Measurements from ENCODE around the gene TRIM54. TPM values are rescaled to one million over a fixed set of nuclear protein-coding genes. Genes with fewer than 3 reads are reported as not detected.
"Not testable (repeated sequence)": the region's sequence is repeated elsewhere in the genome, so short reads cannot be mapped to it uniquely, and the experiment has no call there.

Gene TRIM54
- polyA plus RNA-seq, 1 donor: 128 TPM

DNA sequence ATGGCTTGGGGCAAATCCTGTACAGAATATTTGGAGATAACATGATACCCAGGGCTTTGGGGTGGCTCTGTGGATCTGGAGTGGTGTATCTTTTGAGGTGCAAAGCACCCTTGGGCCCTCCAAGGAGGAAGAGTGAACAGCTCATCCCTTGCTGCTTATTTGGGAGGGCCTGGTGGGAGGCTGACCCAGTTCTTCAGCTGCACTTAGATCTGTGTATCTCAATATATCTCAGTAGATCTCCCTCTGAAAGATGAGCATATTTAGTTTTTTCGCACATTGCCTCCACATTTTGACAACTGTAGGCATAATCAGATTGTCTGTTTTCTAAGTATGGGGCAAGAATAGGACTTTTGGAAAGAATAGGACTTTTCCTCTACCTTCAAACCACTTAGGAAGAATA lies 2.8 kb downstream of the TRIM54 start:
- DNase-seq: no peak

DNA sequence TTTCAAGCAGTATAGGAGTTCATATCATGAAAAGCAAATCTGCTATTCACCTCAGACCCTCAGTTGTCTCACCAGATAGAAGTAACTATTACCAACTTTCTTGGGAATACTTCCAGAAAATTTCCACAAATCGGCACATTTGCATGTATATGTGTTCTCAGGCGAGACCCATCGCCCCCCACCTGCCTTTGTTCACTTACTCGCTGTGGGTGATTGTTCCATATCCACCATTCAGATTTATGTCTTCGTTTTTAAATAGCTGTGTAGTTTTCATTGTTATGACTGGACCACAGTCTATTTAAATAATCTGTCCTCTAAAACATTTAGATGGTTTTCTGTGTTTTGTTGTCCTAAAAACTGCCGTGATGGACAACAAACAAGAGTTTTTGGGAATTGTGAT lies 3.3 kb downstream of the TRIM54 start:
- DNase-seq: no peak

DNA sequence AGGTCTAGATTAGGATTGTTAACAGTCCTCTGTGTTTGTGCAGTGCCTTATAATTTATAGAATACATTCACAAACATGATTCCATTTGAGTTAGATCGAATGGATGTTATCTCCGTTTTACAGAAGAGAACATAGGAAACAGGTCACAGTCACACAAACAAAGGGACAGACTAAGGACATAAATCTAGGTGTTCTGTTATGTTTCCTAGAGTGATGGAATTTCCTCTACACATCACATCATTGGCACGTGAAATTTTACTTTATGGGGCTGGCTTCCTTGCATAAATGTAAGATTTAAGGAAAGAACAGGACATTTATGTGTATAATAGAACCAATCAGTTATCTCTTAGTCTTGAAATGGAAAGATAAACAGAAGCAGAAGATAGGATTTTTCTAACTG lies 6.4 kb downstream of the TRIM54 start:
- DNase-seq: no peak

DNA sequence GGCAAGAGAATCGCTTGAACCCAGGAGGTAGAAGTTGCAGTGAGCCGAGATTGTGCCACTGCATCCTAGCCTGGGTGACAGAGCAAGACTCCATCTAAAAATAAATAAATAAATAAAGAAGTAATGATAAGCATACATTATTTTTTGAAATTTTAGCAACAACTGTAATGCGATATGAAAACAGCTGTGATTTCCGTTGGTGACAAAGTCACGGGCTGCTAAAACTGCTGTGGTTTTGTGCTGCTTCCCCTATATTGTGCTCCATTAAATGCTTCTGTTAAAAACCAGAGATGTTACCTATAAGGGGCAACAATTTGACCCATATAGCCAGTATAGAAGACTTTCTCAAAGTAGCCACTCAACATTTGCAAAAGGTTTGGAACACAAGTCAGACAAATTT lies 8.3 kb downstream of the TRIM54 start:
- DNase-seq: no peak

DNA sequence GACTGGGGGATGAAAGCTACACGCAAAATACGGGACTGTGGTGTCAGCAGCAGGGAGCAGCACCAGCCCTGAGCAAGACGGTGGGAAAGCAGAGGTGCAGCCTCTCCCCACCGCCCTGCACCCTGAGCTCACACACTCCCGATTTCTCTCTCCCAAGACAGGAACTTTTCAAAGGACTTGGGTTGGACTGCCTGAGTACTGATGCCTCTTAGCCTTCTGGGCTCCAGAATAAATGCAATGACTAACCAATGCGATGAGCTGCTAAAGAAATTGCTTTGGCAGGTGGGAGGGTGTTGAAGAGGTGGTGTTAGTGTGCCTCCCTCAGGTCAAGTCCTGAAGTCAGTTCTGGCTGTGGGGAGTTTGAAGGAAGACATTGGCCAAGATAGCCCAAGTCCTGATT lies 9.6 kb downstream of the TRIM54 start:
- no peak for DNase-seq

DNA sequence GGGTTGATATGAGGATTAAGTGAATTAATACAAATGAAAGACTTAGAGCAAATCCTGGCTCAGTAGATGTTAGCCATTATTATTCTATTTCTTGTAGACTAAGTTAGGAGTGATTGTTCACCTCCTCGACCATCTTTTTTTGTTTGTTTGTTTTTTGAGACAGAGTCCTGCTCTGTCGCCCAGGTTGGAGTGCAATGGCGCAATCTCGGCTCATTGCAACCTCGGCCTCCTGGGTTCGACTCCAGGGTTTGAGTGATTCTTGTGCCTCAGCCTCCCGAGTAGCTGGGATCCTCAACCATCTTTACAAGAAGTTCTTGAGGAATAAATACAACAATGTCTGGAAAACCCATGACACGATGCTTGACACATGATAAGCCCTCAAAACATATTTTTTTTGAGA lies 12.7 kb downstream of the TRIM54 start:
- no peak for DNase-seq

DNA sequence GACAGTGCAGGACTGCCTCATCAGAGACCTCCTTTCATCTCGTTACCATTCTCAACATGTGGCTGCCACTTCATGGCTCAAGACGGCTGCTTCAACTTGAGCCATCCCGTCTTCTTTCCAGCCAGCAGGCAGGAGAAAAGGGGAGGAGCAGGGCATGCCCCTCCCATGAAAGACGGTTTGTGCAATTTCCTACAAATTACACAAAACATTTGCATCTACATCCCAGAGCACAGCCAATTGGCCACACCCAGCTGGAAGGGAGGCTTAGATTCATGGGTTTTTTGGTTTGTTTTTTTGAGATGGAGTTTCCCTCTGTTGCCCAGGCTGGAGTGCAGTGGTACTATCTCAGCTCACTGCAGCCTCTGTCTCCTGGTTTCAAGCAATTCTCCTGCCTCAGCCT lies 14.3 kb downstream of the TRIM54 start:
- DNase-seq: no peak

DNA sequence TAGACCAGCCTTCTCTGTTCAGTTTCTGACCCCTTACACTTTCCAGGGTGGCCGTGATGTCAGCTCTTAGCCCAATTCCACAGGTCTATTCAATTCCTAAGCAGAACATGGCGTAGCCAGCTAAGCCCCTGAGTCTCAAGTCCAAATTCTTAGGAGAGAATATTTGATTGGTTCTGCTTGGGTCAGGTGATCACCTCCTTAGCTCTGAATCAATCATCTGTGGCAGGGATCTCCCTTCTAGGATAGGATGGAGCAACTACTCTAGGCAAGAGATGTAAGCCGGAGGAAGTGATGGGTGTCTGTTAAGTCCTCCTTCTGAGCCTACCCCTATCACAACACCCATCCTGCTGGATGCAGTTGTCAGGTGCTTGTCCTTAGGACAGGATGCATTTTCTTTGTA lies 15.0 kb downstream of the TRIM54 start:
- DNase-seq: no peak

DNA sequence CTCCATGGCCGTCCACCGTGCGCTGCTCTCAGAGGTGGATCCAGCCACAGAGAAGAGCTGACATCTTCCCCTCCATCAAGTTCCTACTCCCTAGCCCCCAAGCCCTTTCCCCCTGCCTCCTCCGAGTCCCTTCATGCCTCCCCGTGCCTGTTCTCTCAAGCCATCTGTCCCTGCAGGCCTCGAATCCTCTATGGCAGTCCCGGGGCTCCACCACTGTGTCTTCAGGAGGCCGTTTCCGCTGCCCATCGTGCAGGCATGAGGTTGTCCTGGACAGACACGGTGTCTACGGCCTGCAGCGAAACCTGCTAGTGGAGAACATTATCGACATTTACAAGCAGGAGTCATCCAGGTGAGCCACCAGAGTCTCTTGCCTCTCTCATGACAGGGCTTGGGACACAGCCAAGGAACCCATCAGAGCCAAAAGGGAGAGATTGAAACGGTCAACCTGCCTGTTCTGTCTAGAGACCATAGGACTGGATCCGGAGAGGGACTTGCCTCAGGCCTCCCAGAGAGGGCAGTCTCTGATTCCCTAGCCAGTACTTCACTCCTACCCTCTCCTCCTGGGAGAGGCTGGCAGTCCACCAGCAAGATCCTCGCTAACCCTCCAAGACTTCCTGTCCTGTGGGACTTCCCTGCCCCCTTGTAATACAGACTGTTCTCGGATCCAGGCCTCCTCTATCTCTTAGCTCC lies 16.3 kb downstream of the TRIM54 start:
- DNase-seq: no peak

DNA sequence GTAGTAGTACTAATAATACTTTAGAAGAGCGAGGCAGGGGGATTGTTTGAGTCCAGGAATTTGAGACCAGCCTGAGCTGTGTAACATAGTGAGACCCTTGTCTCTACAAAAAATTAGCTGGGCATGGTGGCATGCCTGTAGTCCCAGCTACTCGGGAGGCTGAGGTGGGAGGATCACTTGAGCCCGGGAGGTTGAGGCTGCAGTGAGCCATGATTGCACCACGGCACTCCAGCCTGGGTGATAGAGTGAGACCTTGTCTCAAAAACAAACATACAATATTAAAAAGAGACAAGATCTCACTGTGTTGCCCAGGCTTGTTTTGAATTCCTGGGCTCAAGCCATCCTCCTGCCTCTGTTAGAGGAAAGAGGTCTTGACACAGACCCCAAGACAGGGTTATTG lies 18.4 kb downstream of the TRIM54 start:
- DNase-seq: not testable (repeated sequence)

DNA sequence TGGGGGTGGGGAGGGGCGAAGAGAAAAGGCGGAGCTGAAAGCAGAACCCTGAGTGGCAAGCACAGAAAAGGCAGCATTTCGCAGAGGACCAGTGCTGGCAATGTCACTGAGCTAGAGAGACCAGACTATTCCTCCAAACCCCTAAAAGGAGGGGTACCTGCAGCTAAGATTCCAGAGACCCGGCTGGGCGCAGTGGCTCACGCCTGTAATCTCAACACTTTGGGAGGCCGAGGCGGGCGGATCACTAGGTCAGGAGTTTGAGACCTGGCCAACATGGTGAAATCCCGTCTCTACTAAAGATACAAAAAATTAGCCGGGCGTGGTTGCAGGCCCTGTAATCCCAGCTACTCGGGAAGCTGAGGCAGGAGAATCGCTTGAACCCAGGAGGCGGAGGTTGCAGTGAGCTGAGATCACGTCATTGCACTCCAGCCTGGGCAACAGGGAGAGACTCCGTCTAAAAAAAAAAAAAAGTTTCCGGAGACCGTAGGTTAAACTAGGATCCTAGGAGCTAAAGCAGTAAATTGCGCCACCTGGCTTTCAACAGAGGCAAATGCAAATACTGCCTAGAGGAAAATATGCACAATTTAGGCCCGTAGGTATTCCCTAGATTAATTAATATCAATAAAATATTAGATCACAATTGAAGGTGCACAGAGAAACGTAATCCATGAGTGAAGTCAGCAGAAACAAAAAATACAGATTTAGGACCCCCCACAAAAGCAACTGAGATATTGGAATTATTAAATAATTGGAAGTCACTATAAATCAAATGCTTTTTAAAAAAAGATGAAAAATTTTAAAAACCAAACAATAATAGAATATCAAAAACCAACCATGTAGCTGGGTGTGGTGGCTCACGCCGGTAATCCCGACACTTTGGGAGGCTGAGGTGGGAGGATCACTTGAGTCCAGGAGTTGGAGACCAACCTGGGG lies 21.1 kb downstream of the TRIM54 start:
- no peak for DNase-seq

DNA sequence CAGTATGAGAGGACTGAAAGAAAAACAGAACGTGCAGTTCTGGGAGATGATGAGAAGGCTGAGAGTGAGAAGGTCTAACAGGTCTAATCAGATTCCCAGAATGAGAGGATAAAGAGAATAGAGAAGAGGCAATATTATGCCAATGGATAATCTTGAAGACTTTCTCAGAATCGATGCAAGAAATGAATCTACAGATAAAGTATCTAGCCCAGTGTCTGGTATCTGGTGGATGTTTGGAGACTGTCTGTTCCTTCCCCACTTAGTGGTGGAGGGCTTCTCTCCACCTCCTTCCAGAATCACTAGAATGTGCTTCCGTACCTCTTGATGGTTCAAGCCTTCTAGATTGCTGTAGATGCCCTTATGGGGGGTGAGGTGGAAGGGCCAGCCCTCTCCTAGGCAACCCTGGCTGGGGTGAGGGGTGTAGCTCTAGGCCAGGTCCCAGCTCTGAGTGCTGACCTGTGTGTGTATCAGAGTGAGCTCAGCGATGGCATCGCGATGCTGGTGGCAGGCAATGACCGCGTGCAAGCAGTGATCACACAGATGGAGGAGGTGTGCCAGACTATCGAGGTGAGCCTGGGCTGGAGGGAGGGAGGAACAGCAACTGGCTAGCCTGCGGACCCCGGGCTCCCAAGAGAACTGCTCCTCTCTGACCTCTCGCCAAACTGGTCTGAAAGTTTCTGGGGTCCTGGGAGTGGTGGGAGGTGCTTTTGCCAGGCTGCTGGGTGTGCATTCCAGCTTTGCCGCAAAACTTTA lies 22.4 kb downstream of the TRIM54 start:
- DNase-seq: no peak

DNA sequence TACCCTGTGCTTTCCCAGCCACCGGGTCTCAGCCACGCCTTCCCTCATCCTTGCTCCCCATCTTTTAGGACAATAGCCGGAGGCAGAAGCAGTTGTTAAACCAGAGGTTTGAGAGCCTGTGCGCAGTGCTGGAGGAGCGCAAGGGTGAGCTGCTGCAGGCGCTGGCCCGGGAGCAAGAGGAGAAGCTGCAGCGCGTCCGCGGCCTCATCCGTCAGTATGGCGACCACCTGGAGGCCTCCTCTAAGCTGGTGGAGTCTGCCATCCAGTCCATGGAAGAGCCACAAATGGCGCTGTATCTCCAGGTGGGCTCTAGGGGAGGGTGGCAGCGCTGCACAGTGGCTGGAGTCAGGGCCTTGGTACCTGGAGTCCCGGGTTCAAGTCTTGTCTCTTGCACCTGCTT lies 23.3 kb downstream of the TRIM54 start:
- DNase-seq: no peak

DNA sequence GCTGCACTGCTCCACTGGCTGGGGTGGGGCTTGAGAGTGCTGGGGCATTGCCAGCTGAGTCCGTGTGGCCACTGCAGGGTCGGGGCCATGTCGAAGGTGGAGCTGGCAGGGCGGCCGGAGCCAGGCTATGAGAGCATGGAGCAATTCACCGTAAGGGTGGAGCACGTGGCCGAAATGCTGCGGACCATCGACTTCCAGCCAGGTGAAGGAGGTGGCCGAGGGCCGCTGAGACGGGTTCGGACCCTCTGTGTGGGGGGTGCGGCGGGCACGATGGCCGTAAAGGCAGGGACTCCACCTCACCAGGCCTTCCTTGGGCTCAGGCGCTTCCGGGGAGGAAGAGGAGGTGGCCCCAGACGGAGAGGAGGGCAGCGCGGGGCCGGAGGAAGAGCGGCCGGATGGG lies 23.9 kb downstream of the TRIM54 start:
- DNase-seq: no peak

DNA sequence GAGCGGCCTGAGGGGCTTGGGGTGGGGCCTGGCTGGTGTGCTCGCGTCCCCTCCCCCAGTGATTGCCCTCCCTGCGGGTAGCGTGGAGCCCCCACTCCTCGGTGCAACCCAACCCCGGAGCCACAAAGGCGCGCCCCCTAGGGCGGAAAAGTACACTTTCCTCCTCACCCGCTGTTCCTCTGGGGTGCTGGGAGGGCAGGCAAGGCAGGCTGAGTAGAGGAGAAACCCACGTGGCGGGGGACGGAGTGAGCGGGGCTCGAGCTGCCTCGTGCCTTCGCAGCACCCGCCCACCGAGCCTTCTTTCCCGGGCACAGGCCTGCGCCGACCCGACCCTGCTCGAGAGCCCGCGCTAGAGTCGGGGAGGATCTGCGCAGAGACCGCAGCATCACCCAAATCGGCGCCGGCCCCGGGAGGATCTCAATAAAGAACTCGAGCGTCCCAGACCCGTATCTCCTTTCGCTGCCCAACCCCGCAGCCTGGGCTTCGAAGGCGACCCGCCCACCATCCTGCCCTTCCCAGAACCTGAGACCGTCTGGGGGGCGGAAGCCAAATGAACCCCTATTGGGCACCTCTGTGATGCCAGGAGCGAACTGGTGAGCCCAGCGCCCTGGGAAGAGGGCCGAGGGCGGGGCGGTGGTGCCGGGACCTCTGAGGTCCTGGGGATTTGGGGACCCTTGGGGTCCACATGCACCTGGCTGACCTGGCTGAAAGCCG lies 24.5 kb downstream of the TRIM54 start:
- no peak for DNase-seq

DNA sequence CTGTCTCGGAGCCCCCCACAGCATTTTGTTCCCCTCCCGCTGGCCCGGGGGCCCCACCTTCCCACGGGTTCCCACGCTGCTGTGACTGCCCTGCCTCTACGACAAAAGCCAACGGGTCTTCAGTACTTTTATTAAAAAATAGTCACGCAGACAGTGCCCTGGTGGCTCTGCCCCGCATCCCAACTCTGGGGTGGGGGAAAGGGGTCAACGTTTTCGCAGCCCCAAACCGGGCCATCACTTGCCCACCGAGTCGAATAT lies 25.0 kb downstream of the TRIM54 start:
- no peak for DNase-seq

DNA sequence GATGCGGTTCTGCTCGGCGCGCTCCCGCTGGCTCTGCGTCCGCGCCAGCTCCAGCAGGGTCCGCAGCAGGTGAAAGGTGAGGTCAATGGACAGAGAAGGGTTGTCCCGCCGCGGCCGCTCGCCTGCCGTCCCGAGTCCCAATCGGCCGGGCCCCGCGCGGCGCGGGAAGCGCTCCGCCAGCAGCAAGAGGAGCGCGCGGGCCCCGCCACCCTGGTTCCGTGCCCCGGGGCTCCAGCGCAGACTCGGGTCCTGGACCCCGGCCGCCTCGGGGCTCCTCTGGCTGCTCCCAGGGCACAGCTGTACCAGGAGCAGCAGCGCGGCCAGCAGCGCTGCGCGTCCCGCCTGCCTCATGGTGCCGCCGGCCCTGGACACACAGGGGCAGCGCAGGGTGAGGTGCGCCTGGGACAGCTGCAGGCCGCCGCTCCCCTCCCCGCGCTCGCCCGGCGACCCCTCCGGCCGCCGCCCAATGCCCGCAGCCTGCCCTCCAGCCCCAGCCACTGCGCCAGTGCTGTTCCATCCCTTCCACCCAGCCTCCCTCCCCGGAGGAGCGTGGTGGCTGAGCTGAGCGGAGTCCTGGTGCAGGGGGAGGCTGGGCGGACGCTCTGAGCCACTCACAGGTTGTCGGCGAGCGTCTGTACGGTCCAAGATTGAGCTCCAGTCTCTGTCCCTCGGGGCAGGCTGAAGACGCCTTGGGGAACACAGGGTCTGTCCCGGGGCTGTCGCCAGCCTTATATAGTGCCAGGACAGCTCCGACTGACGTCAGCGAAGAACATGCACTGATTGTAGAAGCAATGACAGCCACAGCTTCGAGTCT lies 25.5 kb downstream of the TRIM54 start:
- DNase-seq: no peak

DNA sequence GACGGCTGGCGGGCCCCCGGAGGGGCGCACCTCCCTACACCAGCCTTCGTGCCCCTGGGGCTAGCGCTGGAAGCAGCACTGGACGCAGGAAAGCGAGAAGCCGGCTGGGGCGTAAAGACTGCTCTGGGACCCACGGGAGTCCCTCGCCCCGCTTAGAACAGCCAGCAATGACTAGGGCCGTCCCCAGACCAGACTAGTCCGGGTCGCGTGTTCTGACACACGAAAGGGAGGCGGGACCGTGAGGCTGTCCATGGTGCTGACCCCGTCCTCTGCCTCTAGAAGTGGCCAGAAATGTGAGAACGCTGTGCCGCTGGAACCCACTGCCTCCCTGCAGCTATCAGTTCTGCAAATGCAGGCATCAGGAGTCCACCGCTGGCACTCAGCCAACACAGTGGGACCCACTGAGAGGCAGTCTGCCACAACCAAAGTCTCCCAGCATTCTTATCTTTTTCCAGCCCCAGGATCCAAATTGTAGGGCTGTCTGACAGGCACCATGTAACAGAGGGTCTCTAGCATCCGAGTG lies 26.2 kb downstream of the TRIM54 start, which contains the start of gene UCN:
Gene UCN, minus strand, starts transcription at position 87 of the 523 bp plus-strand sequence. CDS start 550 bp downstream, outside the sequence.
- DNase-seq: peak; percentile 51

DNA sequence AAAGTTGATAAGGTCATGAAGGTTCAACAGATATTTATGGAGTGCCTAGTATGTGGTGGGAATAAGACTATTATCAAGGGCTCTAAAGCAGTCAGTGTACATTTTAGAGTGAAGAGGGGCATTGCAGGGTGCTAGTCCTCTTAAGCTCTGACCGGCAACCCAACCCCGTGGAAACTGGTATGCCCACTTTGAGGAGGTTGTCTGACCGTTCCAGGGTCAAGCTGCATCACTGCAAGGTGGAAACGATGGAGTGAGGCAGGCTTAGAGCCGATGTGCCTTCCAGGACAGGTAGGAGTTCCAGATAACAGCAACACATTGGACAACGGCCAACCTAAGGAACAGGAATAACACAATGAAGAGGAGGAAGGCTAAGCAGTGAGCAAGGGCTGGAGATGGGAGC lies 27.4 kb downstream of the TRIM54 start:
- DNase-seq: no peak

DNA sequence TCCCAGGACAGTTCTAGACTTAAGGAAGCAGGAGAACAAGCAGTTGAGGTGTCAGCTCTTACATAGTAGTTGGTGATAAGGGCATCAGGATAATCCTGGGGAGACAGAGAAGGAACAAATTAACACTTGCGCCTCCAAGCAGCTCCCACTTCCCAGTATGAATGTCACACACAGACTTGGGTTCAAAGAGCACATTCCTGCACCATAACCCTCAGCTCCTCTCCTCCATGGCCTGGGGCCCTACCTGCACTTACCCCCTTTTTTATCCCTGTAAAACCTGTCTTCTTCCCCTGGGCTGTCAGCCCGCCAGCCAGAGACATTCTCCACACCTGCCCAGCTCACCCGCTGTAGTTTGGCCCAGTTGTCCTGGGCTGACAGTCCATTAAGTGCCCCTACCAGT lies 29.9 kb downstream of the TRIM54 start:
- DNase-seq: no peak

DNA sequence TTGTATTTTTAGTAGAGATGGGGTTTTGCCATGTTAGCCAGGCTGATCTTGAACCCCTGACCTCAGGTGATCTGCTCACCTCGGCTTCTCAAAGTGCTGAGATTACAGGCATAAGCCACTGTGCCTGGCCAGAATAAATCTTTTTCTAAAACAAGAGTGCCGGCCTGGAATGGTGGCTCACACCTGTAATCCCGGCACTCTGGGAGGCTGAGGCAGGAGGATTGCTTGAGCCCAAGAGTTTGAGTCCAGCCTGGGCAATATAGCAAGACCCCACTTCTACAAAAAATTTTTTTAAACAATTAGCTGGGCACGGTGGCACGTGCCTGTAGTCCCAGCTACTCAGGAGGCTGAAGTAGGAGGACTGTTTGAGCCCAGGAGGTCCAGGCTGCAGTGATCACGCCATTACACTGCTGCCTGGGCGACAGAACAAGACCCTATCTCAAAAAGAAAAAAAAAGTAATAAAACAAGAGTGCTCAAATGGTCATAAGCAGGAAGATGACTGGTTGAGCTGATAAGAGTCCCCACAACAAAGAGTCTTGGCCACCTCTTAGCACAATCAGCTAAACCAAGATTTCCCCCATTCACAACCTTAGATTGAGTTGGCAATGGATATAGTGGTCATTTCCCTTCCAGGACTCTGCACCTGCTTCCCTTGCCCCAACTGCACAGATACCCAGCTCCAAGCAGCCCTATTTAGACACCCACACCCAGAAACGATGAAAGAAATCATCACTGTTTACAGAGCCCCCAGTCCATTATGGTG lies 31.8 kb downstream of the TRIM54 start:
- DNase-seq: no peak
